Pancreas (tissue), 10 donors: Measurements from ENCODE around the gene RANBP1. TPM values are rescaled to one million over a fixed set of nuclear protein-coding genes. Genes with fewer than 3 reads are reported as not detected.
A peak's percentile ranks its signal among the peaks of the same experiment; 100 is the strongest.

Source experiments
- ATAC-seq, 4 donors: fragments of 200-7000 bp; cut with Tn5 transposase; one replicate each; pipeline versions ENCODE4 v1.8.0 to v1.9.1; 2020; ENCODE audit warnings: mild to moderate bottlenecking in 4 of 4, moderate library complexity in 4 of 4
- DNase-seq, 6 donors: peaks; one replicate each; pipeline ENCODE4 v3.0.0-alpha.2; 2020
- FAIRE-seq: peaks from 2 replicates; lab custom pipeline; 2012; peaks lifted over from hg19 to GRCh38; lab: Jason Lieb, UNC
- H3K27ac ChIP-seq, 4 donors: fragments of 200-600 bp; sonication (generic); 1 replicate in 3 of 4; 2 replicates in 1 of 4; pipeline versions ENCODE4 v1.5.0 to v1.8.0; 2020
- H3K27me3 ChIP-seq, 4 donors: fragments of 200-600 bp; one replicate each; pipeline ENCODE4 v1.8.0; 2021
- H3K36me3 ChIP-seq, 3 donors: fragments of 200-600 bp; sonication (generic) in 1 of 3; one replicate each; pipeline versions ENCODE4 v1.5.0 to v1.8.0; 2020 to 2021
- H3K4me1 ChIP-seq, 3 donors: fragments of 200-600 bp; one replicate each; pipeline ENCODE4 v1.8.0; 2021
- H3K4me3 ChIP-seq, 4 donors: fragments of 200-600 bp; sonication (generic) in 2 of 4; one replicate each; pipeline versions ENCODE4 v1.5.0 to v1.8.0; 2020 to 2021
- H3K9me3 ChIP-seq, 4 donors: fragments of 200-600 bp; one replicate each; pipeline ENCODE4 v1.8.0; 2021
- CTCF ChIP-seq, 4 donors: fragments of 200-600 bp; sonication (generic) in 3 of 4; IDR thresholded peaks; one replicate each; pipeline versions ENCODE4 v1.5.0 to v1.8.0; 2021; ENCODE audit warnings: antibody characterized with exemption in 4 of 4
- WGBS, 2 donors: extraction: QIAGEN DNeasy Blood & Tissue Kit; methylation state at CpG; one replicate each; pipeline ENCODE4 v1.1.7; 2013; 5-methylcytosine and 5-hydroxymethylcytosine counted together
- intact Hi-C, 3 donors: fragments of 100-400 bp; cut with DNase I; formaldehyde crosslinking; loops; one replicate each; pipeline versions ENCODE4 v1.11.1 to v1.14.2; 2022
- polyA plus RNA-seq, 2 donors: library from polyadenylated mRNA; stranded (reverse); fragments of 200-250 nt; gene quantifications; one replicate each; pipeline ENCODE4 v1.2.3, GENCODE V29; 2013
- total RNA-seq, 6 donors: library from RNA; stranded (reverse); fragmentation: NEBNext Ultra II Directional in 4 of 6; extraction: Animal tissue kit (Norgen Biotek cat#: 25700) in 4 of 6; gene quantifications; one replicate each; pipeline versions ENCODE4 v1.2.1 to v1.2.4, GENCODE V29; 2021 to 2023
- donor health status: healthy with polysubstance abuse.
- donor health status: DM: no; HTN: no; CAD: no; lungs with moderate emphysema.
- donor health status: DM: no; HTN: no; CAD: no.
- donor health status: control.
- donor health status: control.
- donor health status: Bipolar disorder and iron deficiency.
- donor health status: DM: yes; HTN: yes; CAD: no.
- donor health status: DM: no; HTN: no; CAD: no.
- donor health status: DM: no; HTN: no; CAD: no.
- donor health status: DM: yes; HTN: yes; CAD: no.

Gene RANBP1
- total and polyA plus RNA-seq, 8 donors, result 25.1 to 44.0 (median 34.3) TPM

- Histone ChIP-seq H3K27me3 (no peaks in the 10 kb centered on the region), H3K4me1 (no peaks in the 10 kb centered on the region), H3K4me3 (no peak overlapping the region), H3K9me3 (no peaks in the 10 kb centered on the region), H3K27ac (no peak overlapping the region), H3K36me3 (peaks cover 13 to 93% (median 62%) of the 10 kb centered on the region in 3 donors)
- intact Hi-C loops, result no loop called here
- DNase-seq, result no peak
- WGBS, 2 donors, result 91 to 95% methylated on average over 16 of the region's 16 CpGs
- ATAC-seq, result no peak
- FAIRE-seq, result no peak
- TF ChIP-seq CTCF (IDR thresholded peaks at IDR 0.05), result no peak
Observed at GRCh38 chr22:20091690-20092476, 24.0 kb upstream of the RANBP1 start.

- WGBS, 2 donors, result 91 to 94% methylated on average over 11 of the region's 11 CpGs
- no peak for FAIRE-seq
- no peak for ATAC-seq
- TF ChIP-seq CTCF (IDR thresholded peaks at IDR 0.05), result no peak
- H3K27me3 ChIP-seq, result no peaks in the 10 kb centered on the region
- no peaks in the 10 kb centered on the region for H3K9me3 ChIP-seq
- no peak overlapping the region for H3K27ac ChIP-seq
- peaks cover 13 to 89% (median 57%) of the 10 kb centered on the region in 3 donors for H3K36me3 ChIP-seq
- no peaks in the 10 kb centered on the region for H3K4me1 ChIP-seq
- no peak overlapping the region for H3K4me3 ChIP-seq
- intact Hi-C loops, result no loop called here
- DNase-seq, result no peak
Observed at GRCh38 chr22:20092477-20092854, 23.4 kb upstream of the RANBP1 start.

- Histone ChIP-seq H3K4me3 (no peak overlapping the region), H3K27me3 (no peaks in the 10 kb centered on the region), H3K4me1 (no peaks in the 10 kb centered on the region), H3K9me3 (no peaks in the 10 kb centered on the region), H3K27ac (no peak overlapping the region), H3K36me3 (peaks cover 9 to 78% (median 54%) of the 10 kb centered on the region in 3 donors)
- FAIRE-seq (no peak), ATAC-seq (peak in 3 of 4 donors; percentile 26 to 75 (median 38)), DNase-seq (peak in 2 of 6 donors; percentile 70 to 83)
- intact Hi-C loops, result no loop called here
- no peak for TF ChIP-seq CTCF (IDR thresholded peaks at IDR 0.05)
- WGBS, 2 donors, result 87 to 90% methylated on average over 13 of the region's 13 CpGs
Observed at GRCh38 chr22:20093418-20094196, 22.3 kb upstream of the RANBP1 start.

- Histone ChIP-seq H3K27ac (no peak overlapping the region), H3K36me3 (peaks cover 9 to 71% (median 50%) of the 10 kb centered on the region in 3 donors), H3K4me3 (no peak overlapping the region), H3K27me3 (no peaks in the 10 kb centered on the region), H3K9me3 (no peaks in the 10 kb centered on the region), H3K4me1 (no peaks in the 10 kb centered on the region)
- no peak for TF ChIP-seq CTCF (IDR thresholded peaks at IDR 0.05)
- DNase-seq (peak in 1 of 6 donors; percentile 36), ATAC-seq (no peak), FAIRE-seq (no peak)
- intact Hi-C loops, result no loop called here
- 94 to 97% methylated on average over 15 of the region's 15 CpGs for WGBS, 2 donors
Observed at GRCh38 chr22:20094197-20094807, 21.6 kb upstream of the RANBP1 start.
